Activated CD8-positive, alpha-beta memory T cell treated with anti-CD3 and anti-CD28 coated beads, Interleukin-2, amount 50 U/mL, for 24 hours (primary cell): ENCODE measurements around the gene ARRB1.
A peak's percentile ranks its signal among the peaks of the same experiment; 100 is the strongest.

ENCODE experiments used
- DNase-seq: peaks from one replicate; pipeline ENCODE4 v3.0.0-alpha.2; 2020; ENCODE audit errors: extremely low read depth

ARRB1 gene

DNA sequence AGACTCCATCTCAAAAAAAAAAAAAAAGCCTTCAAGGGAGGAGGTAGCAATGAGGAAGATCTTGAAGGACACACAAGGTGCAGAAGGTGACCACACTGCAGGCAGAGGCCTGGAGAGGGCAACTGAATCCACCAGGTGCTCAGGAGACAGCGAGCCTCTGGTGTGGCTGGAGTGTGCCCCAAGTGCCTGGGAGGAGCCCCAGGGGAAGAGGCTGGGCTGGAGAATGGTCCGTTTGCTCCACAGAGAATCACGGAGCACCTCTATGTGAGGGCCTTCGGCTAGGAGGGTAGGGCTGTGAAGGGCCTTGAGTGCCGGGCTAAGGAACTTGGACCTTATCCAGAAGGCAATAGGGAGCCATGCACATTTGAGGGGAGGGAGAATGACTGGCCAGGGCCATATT lies 50.3 kb downstream of the ARRB1 start:
- DNase-seq = no peak

DNA sequence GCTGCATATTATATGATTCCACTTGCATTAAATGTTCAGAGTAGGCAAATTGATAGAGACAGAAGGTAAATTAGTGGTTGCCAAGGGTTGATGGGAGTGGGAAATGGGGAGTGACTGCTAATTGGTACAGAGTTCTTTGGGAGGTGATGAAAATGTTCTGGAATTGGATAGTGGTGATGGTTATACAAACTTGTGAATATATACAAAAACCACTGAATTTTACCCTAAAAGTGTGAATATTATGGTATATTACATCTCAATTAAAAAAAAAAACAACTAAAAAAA lies 52.5 kb downstream of the ARRB1 start:
- DNase-seq = no peak

GRCh38 chr11:75298191-75298975 lies 53.1 kb downstream of the ARRB1 start:
- no peak for DNase-seq

DNA sequence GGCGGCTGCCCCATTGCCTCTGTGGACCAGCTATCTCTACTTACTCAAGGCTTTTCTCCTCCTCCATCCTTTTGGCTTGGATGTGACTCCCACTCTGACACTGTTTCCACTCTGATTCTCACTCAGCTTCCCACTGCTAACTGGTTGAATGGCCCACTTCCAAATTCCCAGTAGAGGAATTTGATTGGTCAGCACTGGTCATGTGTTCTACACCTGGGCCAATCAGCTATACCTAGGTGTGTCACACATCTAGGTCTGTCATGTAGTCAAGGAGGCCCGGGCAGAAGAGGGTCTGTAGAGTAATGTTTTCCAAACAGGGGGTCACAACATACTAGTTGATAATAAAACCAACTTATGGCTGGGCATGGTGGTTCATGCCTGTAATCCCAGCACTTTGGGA lies 57.6 kb downstream of the ARRB1 start:
- no peak for DNase-seq

DNA sequence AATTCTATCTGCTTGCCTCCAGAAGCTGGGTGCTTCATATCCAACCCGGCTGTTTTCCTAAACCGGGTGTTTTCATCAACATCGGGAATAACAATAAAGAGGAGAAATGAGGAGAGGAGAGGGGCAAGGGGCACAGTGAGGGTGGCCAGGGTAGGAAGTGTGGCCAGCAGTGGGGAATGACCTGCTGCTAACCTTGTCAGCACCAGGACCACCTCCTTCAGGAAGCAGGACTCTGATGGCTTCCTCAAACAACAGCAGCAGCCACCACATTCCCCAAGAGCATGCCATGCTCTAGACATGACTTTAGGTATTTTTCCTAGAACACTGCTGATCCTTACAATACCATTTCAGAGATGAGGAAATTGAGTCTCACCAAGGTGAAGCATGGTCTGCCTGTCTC lies 58.5 kb downstream of the ARRB1 start:
- DNase-seq = no peak

DNA sequence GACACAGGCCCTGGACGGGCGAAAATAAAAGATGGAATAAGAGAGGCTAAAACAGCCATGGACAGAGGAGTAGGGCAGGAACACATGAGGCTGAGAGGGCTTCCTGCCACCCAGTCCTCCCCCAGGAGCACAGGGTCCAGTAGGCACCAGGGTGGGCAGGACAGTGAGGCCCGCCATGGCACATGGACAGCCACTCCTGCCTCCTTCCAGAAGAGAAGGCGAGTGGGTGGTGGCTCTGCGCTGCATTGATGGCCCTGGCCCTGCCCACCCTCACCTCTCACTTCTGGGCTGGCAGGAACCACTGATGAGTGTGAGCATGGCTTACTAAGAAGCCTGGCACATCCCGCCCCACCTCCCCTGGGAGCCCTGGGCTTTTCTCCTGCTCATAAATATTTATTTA lies 59.7 kb downstream of the ARRB1 start:
- no peak for DNase-seq

GRCh38 chr11:75289919-75290318 lies 61.5 kb downstream of the ARRB1 start:
- DNase-seq = no peak

- no peak for DNase-seq
Measured at GRCh38 chr11:75289511-75289760, 62.0 kb downstream of the ARRB1 start.

DNA sequence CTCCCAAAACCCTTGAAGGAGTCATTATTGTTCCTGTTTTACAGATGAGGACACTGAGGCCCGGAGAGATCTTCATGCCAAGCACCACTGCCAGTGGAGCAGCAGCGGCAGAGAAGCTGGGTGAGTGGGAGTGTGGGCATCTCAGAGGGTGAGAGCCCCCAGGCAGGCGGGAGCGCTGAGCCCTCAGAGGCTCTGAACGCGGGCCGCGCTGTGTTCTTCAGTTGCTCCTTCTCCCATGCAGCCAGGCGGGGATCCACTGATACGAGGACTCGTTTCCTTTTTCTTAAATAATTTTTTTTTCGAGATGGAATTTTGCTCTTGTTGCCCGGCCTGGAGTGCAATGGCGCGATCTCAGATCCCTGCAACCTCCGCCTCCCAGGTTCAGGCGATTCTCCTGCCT lies 63.9 kb downstream of the ARRB1 start:
- no peak for DNase-seq

- no peak for DNase-seq
Measured at GRCh38 chr11:75286826-75287465, 64.5 kb downstream of the ARRB1 start.

GRCh38 chr11:75285776-75286360 lies 65.6 kb downstream of the ARRB1 start:
- no peak for DNase-seq

- no peak for DNase-seq
Measured at GRCh38 chr11:75283391-75283931, 68.0 kb downstream of the ARRB1 start.

DNA sequence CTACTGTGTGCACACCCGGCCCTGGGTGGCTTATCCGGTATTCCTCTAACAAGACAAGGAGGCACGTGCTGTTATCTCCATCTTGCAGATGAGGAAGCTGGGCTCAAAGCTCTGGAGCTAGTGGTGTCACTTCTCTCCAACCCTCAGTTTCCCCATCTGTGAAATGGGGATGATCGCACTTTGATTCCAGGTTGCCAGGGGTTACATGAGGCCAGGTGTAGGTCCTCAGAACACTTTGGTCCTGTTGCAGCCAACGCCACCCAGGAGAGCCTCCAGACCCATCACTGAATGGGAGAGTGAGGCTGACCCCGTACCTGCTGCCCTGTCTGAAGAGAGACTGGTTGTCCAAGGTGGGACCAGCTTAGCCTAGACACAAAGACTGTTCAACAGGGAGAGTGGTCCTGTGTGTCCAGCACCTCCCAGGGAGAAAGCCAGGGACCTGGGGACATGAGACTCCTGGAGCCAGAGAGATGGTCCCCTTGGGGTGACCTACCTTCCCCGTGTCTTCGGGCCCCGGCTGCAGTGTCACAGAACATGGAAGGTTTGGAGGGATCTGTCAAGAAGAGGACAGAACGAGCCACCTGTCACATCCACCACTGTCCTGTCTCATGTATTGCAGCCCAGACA lies 69.9 kb downstream of the ARRB1 start:
- no peak for DNase-seq

DNA sequence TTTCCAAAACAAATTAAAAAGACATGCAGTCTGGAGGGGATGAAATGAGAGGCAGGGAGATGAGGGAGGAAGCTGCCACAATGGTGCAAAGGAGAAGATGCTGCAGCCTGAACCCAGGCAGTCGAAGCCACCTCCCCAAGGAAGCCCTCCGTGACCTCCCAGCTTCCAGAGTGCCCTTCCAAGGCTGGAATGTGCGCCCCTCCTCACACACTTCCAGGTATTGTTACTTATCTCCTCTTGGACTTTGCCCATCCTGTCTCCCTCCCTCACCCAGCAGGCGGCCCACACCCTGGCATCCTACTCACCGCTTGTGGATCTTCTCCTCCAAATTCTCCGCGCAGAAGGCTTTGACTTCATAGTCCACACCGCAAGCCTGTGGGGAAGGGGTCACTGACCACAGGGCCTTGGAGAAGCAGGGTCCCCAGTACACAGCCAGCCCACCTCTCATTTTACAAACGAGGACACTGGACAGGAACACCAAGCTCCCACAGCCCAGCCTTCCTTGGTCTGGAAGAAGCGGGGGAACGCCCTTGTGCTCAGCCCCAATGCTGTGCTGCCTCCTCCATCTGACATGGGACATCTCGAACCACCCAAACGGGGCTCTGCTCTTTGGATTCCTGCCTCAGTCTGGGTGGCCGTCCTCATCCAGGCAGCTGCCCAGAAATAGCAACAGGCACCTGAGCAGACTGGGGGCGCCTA lies 70.5 kb downstream of the ARRB1 start:
- DNase-seq = no peak

- peak; percentile 47 for DNase-seq
Measured at GRCh38 chr11:75280227-75280701, 71.2 kb downstream of the ARRB1 start.

- no peak for DNase-seq
Measured at GRCh38 chr11:75279273-75279672, 72.2 kb downstream of the ARRB1 start.

DNA sequence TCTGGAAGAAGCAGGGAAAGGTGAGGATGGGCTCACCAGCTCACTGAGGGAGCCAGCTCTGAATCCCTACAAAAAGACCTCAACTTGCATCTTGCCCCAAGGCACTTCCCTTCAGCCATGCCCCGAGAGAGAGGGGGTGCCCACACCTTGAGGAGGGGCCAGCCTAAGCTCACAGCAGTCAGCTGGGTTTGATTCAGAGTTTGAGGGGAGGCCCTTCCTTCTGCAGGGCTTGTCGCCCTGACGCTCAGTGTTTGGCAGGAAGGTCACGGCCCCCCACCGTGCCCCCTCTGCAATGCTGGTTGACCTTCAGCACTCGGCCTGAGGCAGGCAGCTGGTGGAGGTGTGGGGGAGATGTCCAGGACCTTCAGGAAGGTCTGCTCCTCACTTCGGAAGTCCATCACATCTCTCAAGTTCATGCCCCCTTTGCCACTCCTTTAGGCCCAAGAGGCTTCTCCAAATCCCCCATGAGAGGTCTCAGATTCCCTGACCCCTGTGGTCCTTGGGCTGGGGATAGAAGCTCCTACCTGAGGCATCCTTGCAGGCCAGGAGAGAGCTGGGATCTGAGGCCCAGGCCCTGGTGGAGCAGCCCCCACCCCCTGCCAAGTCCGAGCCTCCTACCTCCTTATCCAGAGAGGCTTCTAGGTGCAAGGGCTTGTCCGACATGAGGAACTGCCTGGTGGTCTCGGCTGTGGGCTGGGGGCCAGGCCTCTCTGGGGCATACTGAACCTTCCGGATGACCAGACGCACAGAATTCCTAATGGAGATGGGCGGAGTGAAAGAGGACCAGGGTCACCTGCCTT lies 73.3 kb downstream of the ARRB1 start:
- DNase-seq = no peak

- no peak for DNase-seq
Measured at GRCh38 chr11:75277211-75277805, 74.2 kb downstream of the ARRB1 start.

DNA sequence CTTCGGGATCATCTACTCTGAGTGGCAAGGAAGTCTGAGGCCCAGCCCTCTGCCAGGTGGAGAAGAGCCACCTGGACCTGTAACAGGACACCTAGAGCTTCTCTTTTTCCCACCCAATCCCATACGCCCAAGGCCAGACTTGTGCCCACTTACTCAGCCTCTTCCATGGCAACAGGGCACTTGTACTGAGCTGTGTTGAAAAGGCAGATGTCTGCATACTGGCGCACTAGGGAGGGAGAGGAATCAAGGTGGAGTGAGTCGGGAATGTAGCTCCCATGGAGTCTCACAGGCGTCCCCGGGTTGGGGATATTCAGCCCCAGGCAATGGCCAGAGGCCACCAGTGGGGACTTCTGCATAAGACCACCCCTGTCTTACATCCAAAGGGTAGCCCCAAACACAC lies 74.8 kb downstream of the ARRB1 start:
- no peak for DNase-seq

DNA sequence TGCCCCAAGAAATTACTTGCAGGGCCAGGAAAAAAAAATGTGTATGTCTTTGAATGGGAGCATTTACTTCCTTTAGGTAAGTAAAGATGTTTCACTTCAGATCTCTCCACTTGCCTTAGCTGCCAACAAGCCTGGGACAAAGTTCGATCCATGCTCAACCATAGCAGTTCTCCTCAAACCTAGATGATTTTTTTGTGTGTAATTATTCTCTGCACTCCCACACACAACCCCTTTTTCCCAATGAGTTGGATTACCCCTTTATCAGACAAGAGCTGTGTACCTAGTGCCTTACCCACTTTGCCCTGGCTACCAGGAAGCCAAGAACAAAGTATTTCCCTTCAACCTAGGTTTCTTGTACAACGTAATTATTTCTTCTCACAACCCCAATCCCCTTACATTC lies 75.3 kb downstream of the ARRB1 start:
- no peak for DNase-seq

GRCh38 chr11:75275581-75275980 lies 75.9 kb downstream of the ARRB1 start:
- peak; percentile 38 for DNase-seq
